Left renal pelvis (tissue), 4 donors: ENCODE measurements around the gene C1QTNF3. TPM values are rescaled to one million over a fixed set of nuclear protein-coding genes. Genes with fewer than 3 reads are reported as not detected.
"Not testable (repeated sequence)": the region's sequence is repeated elsewhere in the genome, so short reads cannot be mapped to it uniquely, and the experiment has no call there.

Source experiments
- DNase-seq, 4 donors: peaks; one replicate each; pipeline ENCODE4 v3.0.0-alpha.2; 2013; ENCODE audit warnings: low read depth in 4 of 4, low spot score in 3 of 4
- polyA plus RNA-seq, 4 donors: library from polyadenylated mRNA; unstranded; fragments of 120-200 nt; gene quantifications; one replicate each; pipeline ENCODE4 v1.2.1, GENCODE V29; 2013; ENCODE audit not compliant: insufficient read length in 4 of 4

C1QTNF3 gene
- polyA plus RNA-seq, 4 donors: 42.5 to 71.6 (median 55.0) TPM

DNA sequence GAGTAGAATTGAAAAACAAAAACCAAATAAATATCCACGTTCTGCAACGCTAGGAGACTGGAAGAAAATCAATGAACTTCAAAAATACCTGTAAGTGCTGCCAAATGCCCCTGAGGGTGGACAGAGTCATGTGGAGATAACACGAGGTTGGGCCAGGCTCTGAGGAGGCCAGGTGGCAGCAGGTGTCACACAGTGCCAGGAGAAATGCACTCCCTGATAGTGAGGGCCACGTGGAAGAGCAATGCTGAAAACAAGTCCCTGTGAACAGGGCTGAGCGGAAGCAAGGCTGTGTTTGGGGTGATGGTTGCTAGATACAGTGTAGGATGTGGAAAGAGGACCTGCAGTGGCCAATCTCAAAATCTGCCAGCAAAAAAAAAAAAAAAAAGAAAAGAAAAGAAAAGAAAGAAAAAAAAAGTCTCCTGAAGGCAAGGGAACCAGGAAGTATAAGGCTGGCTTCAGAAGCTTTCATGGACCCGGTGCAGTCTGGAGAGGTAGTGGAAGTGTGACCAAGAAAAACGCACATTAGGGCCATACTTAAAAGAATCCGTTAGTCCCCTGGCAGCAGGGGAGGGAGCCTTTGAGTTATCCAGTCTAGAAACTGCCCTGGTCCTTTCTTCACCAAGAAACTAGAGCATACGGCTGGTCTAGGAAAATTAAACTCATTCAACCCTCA is 16.8 kb downstream of the C1QTNF3 start:
- DNase-seq: no peak

- no peak for DNase-seq
Measured at GRCh38 chr5:34022121-34022705, 20.8 kb downstream of the C1QTNF3 start.

- no peak for DNase-seq
Measured at GRCh38 chr5:34021334-34021733, 21.7 kb downstream of the C1QTNF3 start.

- DNase-seq: no peak
Measured at GRCh38 chr5:34020726-34021125, 22.3 kb downstream of the C1QTNF3 start.

DNA sequence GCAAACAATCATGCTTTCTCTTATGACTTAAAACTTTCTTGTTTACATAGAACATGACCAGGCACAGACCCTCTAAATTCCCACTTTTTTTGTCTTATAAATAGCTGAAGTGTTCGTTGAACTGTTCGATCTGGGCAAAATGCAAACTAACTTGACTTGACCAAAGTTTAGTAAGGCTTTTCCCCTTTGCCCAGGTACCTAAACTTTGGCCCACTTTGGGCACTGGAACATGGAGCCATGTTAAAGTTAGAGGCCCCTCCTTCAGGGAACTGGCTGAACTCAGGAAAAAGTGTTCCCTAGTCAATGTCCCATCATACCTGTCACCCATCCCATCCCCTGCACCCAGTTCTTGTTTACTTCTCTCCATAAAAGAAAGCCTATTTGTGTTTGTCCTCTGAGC is 25.8 kb downstream of the C1QTNF3 start:
- DNase-seq: no peak

DNA sequence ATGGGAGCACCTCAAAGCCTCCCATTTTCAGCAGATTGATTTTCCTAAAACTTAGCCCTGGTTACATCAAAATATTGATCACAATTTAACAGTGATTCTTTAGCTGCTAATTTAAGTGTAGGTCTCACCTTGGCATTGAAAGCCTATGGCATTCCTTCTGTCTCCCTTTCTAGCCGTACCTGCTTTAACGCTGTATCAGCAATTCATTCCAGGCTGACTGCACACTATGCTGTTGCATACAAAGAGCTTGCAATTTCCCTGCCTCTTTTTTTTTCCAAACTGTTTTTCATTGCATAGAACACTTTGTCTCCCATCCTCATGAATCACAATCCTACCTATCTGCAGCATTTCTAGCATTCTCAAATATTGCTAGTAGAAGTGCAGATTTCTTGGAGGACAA is 26.3 kb downstream of the C1QTNF3 start:
- DNase-seq: no peak

DNA sequence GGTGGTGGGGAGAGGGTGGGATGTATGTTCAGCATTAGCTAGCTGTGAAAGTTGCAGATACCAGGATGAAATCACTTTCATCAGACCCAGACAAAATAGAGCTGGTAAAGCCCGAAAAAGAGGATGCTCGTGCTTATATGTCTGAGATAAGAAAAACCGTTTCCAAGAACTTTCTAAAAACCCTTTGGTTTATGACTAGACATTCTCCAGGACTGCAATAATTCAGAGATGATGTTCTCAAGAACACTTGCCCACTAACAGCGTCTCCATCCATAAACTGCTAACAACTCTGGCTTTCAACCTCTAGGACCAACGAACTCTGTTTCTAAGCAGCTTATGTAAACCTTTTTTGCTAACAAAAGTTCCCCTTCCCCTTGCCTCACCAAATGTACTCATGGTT is 26.8 kb downstream of the C1QTNF3 start:
- no peak for DNase-seq

GRCh38 chr5:34015120-34015822 is 27.7 kb downstream of the C1QTNF3 start:
- DNase-seq: no peak

GRCh38 chr5:34014626-34015025 is 28.4 kb downstream of the C1QTNF3 start:
- DNase-seq: no peak

- no peak for DNase-seq
Measured at GRCh38 chr5:34013547-34013946, 29.5 kb downstream of the C1QTNF3 start.

GRCh38 chr5:34012791-34013190 is 30.2 kb downstream of the C1QTNF3 start:
- no peak for DNase-seq

DNA sequence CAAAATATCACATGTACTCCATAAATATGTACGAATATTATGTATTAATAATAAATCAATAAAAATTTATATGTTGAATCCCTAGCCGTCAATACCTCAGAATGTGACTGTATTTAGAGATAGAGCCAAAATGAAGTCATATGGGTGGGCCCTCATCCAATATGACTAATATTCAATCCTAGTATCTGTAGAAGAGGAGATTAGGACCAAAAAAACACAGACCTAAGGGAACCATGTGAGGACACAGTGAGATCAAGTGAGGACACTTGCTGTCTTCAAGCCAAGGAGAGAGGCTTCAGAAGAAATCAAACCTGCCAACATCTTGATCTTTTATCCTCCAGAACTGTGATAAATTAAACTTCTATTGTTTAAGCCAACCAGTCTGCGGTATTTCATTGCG is 31.5 kb downstream of the C1QTNF3 start:
- no peak for DNase-seq

- DNase-seq: not testable (repeated sequence)
Measured at GRCh38 chr5:34010146-34010545, 32.9 kb downstream of the C1QTNF3 start.

- no peak for DNase-seq
Measured at GRCh38 chr5:34009610-34010009, 33.4 kb downstream of the C1QTNF3 start.

DNA sequence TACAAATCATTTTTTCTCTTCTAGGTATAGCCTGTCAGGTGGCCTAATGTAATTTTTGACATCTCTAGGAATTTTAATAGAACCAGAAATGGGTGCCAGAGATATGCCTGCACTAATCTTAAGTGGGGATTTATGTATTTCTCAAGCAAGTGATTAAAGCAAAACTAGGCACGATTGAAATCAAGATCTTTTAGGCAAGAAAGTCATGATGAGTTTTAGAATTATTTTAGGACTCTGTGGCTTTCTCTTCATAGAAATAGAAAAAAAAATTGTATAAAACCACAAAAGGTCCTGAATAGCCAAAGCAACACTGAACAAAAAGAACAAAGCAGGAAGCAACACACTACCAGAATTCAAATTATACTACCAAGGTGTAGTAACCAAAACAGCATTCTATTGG is 34.2 kb downstream of the C1QTNF3 start:
- no peak for DNase-seq

DNA sequence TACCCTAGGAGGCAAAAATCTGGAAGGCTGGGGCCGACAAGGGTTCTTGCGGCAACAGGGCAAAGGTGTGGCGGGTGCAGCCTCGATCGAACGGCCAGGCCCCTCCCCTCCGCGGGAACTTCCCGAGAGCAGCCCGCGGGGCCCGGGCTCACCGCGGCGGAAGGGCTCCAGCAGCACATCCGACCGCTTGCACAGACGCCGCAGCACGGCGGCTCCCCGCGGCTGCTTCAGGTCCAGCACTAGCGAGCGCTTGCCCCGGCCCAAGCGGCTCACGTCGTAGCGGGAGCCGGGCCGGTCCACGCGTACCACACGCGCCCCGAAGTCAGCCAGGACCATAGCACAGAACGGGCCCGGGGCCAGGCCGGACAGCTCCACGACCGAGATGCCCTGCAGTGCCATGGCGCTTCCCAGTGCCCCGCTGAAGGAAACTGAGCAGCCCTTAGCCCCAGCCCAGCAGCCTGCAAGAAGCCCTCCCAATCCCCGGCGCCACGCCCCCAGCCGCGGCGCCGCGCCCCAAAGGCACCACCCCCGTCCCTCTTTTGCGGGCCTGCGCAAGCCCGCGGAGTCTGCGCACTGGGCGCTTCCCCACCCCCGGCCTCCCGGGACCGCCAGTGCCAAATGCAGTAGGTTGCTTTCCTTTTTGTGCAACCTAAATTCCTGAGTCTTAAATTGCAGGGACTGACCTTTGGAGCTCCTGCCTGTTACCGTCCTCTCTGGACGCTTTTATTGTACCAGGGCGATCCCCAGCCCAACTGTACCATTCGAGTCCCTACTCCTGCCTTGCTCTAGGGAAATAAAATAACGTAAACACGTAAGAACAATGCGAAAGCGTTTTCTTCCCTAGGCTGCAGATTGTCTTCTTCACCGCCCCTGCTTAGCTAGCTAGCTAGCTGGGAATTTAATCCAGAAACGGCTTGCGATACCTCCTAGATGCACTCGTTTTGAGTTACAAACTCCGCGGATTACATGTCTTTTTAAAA is 35.1 kb downstream of the C1QTNF3 start, which contains the start of gene AMACR:
AMACR (minus strand) TSS at position 430 of the 980 bp plus-strand sequence; CDS start at position 399, 31 bp downstream.
- DNase-seq: peak; percentile 87 to 94 (median 91)

- no peak for DNase-seq
Measured at GRCh38 chr5:34007201-34007620, 35.8 kb downstream of the C1QTNF3 start.

DNA sequence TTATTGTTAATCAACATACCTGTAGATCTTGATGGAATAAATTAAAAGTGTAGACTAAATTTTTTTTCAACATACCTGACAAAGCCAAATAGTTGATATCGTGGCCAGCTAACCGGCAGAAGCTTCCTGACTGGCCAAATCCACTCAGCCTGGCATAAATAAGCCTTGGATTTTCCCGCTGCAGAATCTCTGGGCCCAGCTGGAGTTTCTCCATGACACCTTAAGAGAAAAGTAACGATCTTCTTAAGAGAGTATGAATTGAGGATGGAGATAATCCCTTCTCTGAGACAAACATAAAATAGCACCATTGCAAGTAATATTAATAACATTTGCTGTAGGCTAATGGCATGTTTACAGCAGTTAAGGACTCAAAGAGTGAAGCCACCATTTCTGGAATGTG is 37.3 kb downstream of the C1QTNF3 start:
- DNase-seq: no peak

DNA sequence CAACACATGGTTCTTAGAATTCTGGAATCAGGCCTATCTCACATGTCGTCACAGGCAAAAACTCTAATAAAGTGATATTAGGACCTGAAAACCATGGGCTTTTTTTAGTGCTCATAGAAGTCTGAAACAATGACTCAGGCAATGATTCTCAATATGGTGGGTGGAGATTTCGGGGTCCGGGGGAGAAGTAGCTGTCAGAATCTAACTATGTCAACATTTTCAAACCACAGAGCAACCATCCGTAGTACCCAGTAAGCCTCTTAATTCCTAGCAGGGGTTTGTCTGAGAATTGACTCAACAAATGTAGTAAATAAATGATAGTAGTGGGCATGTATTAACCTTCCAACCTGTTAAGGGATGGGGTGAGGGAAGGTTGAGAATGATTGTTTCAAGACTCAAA is 37.8 kb downstream of the C1QTNF3 start:
- no peak for DNase-seq

GRCh38 chr5:34003941-34004340 is 39.1 kb downstream of the C1QTNF3 start:
- DNase-seq: no peak
